ENCODE results near the gene PIK3C2A.

Gene PIK3C2A

DNA sequence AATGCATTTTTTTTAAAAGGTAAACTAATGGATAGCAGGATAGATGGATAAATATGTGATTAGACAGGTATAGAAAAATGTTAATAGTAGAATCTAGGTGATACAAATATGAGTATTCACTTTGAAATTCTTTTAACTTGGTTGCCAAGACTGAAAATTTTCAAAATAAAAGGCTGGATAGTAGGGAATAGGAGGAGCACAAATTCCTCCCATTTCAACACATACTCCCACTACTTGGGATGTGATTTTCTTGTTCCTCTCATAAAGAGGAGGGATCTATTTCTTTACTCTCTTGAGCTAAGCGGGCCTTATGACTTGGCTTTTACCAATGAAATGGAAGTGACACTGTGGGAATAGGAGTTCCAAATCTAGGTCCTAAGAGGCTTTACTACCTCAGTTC, 35.9 kb downstream of the PIK3C2A start:
- TF ChIP-seq SUZ12 (IDR thresholded peaks at IDR 0.05) (no peak), CTBP1 (IDR thresholded peaks at IDR 0.05; ENCODE audit: borderline replicate concordance) (no peak), LEF1 (IDR thresholded peaks at IDR 0.05; ENCODE audit: borderline replicate concordance) (no peak), FOXM1 (IDR thresholded peaks at IDR 0.05; ENCODE audit: borderline replicate concordance) (no peak), FOXK2 (IDR thresholded peaks at IDR 0.05) (no peak), L3MBTL2 (conservative IDR thresholded peaks at IDR 0.05) (no peak), FOXA1 (IDR thresholded peaks at IDR 0.05) (no peak), HDGF (IDR thresholded peaks at IDR 0.05; ENCODE audit: borderline replicate concordance) (no peak), TARDBP (IDR thresholded peaks at IDR 0.05) (no peak), ELF4 (IDR thresholded peaks at IDR 0.05) (no peak), ZNF384 (IDR thresholded peaks at IDR 0.05) (no peak), BHLHE40 (IDR thresholded peaks at IDR 0.05; ENCODE audit: borderline replicate concordance) (no peak), SP1 (IDR thresholded peaks at IDR 0.05) (no peak), ARNT (IDR thresholded peaks at IDR 0.05) (no peak), NFRKB (IDR thresholded peaks at IDR 0.05) (no peak)
- TF ChIP-seq, protein P1, sequence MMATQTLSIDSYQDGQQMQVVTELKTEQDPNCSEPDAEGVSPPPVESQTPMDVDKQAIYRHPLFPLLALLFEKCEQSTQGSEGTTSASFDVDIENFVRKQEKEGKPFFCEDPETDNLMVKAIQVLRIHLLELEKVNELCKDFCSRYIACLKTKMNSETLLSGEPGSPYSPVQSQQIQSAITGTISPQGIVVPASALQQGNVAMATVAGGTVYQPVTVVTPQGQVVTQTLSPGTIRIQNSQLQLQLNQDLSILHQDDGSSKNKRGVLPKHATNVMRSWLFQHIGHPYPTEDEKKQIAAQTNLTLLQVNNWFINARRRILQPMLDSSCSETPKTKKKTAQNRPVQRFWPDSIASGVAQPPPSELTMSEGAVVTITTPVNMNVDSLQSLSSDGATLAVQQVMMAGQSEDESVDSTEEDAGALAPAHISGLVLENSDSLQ (IDR thresholded peaks at IDR 0.05): no peak
- ChIA-PET CTCF (no interaction called here), POLR2A (no interaction called here)
- no peak for DNase-seq (ENCODE audit: extremely low spot score)

DNA sequence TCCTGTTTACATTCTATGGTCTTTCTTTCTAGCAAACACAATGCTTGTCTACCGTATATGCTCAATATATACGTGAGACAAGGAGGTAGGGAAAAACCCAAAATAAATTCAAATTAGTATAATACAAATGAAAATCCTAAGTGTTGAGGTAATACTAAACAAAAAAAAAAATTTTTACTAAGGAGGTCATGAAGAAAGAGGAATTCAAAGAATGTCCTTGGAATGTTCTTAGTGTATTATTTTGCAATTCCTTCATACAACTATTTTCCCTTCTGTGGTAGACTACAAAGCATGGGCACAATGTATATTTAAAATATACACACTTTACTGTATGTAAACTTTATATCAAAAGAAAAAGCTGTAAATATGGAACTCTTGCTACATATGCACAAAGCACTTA, 36.4 kb downstream of the PIK3C2A start:
- POLR2A ChIA-PET: no interaction called here
- CTCF ChIA-PET: no interaction called here
- no peak for TF ChIP-seq FOXA1 (IDR thresholded peaks at IDR 0.05)
- no peak for TF ChIP-seq TARDBP (IDR thresholded peaks at IDR 0.05)
- no peak for TF ChIP-seq ELF4 (IDR thresholded peaks at IDR 0.05)
- TF ChIP-seq SP1 (IDR thresholded peaks at IDR 0.05): no peak
- no peak for TF ChIP-seq HDGF (IDR thresholded peaks at IDR 0.05; ENCODE audit: borderline replicate concordance)
- TF ChIP-seq SUZ12 (IDR thresholded peaks at IDR 0.05): no peak
- no peak for TF ChIP-seq NFRKB (IDR thresholded peaks at IDR 0.05)
- TF ChIP-seq ARNT (IDR thresholded peaks at IDR 0.05): no peak
- TF ChIP-seq CTBP1 (IDR thresholded peaks at IDR 0.05; ENCODE audit: borderline replicate concordance): no peak

DNA sequence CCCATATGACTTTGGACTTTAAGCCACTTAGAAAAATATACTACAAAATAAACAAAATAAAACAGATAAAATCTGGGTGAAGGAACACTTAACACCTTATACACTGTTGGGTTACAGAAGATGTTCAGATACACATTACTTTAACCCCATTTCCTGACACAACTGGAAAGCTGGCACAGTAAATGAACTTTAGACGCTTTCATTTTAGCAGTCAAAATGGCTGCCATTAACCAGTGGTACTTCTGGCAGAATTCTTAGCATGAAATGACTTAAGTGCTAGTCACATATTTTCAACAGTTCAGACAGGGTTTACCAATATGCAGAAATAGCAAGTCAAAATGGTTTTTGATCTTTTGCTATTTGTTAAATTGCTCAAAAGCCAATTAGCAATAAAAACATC, 37.9 kb downstream of the PIK3C2A start:
- no peak for DNase-seq (ENCODE audit: extremely low spot score)
- ChIA-PET POLR2A (no interaction called here), CTCF (interaction anchor here (0.7 kb wide), 1 partner anchor 146 kb away, joined by 3 read pairs; no protein-coding TSS in a partner anchor)
- TF ChIP-seq FOXA1 (IDR thresholded peaks at IDR 0.05): no peak
- no peak for TF ChIP-seq NFRKB (IDR thresholded peaks at IDR 0.05)
- no peak for TF ChIP-seq BHLHE40 (IDR thresholded peaks at IDR 0.05; ENCODE audit: borderline replicate concordance)
- no peak for TF ChIP-seq LEF1 (IDR thresholded peaks at IDR 0.05; ENCODE audit: borderline replicate concordance)
- no peak for TF ChIP-seq ZNF384 (IDR thresholded peaks at IDR 0.05)
- no peak for TF ChIP-seq SP1 (IDR thresholded peaks at IDR 0.05)
- no peak for TF ChIP-seq HDGF (IDR thresholded peaks at IDR 0.05; ENCODE audit: borderline replicate concordance)
- TF ChIP-seq CTBP1 (IDR thresholded peaks at IDR 0.05; ENCODE audit: borderline replicate concordance): no peak
- TF ChIP-seq FOXK2 (IDR thresholded peaks at IDR 0.05): no peak
- no peak for TF ChIP-seq ARNT (IDR thresholded peaks at IDR 0.05)
- no peak for TF ChIP-seq ELF4 (IDR thresholded peaks at IDR 0.05)
- no peak for TF ChIP-seq TARDBP (IDR thresholded peaks at IDR 0.05)
- TF ChIP-seq, protein P1 (IDR thresholded peaks at IDR 0.05): no peak
- no peak for TF ChIP-seq L3MBTL2 (conservative IDR thresholded peaks at IDR 0.05)

More for the DNA sequence above, 36.4 kb downstream of the PIK3C2A start:
- DNase-seq (ENCODE audit: extremely low spot score): no peak

DNA sequence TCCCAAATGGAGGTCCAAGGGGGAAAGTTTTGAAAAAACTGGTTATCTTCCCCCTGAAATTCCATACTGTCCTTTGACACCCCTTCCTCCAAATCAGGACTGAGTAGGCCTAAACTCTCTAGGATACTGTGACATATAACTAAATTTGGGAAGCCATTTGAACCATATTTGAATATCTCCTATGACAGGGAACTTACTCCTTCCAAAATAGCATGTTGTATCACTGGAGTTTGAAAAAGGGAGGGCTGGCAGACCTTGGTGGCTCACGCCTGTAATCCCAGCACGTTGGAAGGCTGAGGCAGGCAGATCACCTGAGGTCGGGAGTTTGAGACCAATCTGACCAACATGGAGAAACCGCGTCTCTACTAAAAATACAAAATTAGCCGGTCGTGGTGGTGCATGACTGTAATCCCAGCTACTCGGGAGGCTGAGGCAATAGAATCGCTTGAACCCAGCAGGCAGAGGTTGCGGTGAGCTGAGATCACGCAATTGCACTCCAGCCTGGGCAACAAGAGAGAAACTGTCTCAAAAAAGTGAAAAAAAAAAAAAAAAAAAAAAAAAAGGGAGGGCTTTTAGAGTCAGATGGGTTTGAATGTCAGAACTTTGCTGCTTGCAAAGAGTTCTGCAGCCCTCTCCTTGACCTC, 42.4 kb downstream of the PIK3C2A start:
- no peak for TF ChIP-seq LEF1 (IDR thresholded peaks at IDR 0.05; ENCODE audit: borderline replicate concordance)
- no peak for TF ChIP-seq SP1 (IDR thresholded peaks at IDR 0.05)
- no peak for TF ChIP-seq CTBP1 (IDR thresholded peaks at IDR 0.05; ENCODE audit: borderline replicate concordance)
- no peak for TF ChIP-seq ARNT (IDR thresholded peaks at IDR 0.05)
- no peak for TF ChIP-seq SUZ12 (IDR thresholded peaks at IDR 0.05)
- TF ChIP-seq FOXK2 (IDR thresholded peaks at IDR 0.05): no peak
- no peak for TF ChIP-seq BHLHE40 (IDR thresholded peaks at IDR 0.05; ENCODE audit: borderline replicate concordance)
- no peak for TF ChIP-seq TARDBP (IDR thresholded peaks at IDR 0.05)
- no peak for TF ChIP-seq NFRKB (IDR thresholded peaks at IDR 0.05)
- no peak for TF ChIP-seq HDGF (IDR thresholded peaks at IDR 0.05; ENCODE audit: borderline replicate concordance)
- TF ChIP-seq, protein P1 (IDR thresholded peaks at IDR 0.05): no peak
- no peak for TF ChIP-seq L3MBTL2 (conservative IDR thresholded peaks at IDR 0.05)
- no peak for TF ChIP-seq ELF4 (IDR thresholded peaks at IDR 0.05)
- TF ChIP-seq FOXM1 (IDR thresholded peaks at IDR 0.05; ENCODE audit: borderline replicate concordance): no peak
- no peak for TF ChIP-seq FOXA1 (IDR thresholded peaks at IDR 0.05)
- no peak for TF ChIP-seq ZNF384 (IDR thresholded peaks at IDR 0.05)
- DNase-seq (ENCODE audit: extremely low spot score): no peak
- ChIA-PET CTCF (no interaction called here), POLR2A (no interaction called here)

DNA sequence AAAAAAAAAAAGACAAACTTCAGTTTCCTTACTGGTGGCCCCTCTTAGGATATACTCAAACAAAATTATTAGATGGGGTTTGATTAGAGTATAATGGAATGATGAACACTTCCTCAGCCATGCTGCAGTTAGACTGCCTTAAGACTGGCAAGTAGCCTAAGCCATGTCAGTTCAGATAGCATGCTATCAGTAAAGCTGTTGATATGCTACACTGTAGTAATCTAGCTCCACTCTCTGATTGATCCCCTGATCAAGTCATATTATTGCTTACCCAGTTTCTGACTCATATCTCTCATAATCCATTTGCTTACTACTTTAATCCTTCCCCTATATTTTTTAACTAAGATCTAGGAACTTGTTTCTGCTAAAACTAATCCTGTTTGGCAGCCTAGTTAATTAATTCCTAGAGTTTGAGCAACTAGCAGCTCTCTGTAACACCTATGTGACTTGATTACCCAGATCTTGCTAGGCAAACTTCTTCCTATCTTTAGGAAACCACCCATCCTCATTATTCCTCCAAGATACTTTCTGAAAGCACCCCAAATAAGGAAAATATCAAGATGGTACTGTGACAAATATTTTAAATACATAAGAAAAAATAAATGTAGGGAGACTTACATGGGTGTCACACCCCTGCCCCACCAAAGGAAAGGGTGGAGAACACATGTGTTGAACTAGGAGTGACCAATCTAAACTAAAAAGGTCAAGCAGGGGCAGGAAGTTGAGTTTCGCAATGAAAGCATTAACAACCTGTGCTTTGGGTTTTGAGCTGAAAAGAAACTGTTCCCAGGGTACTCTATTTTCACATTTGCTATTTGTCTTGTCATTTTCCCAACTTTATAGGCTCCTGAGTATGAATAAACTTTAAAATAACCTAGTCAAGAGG, 43.2 kb downstream of the PIK3C2A start:
- no peak for TF ChIP-seq NFRKB (IDR thresholded peaks at IDR 0.05)
- no peak for TF ChIP-seq HDGF (IDR thresholded peaks at IDR 0.05; ENCODE audit: borderline replicate concordance)
- TF ChIP-seq ELF4 (IDR thresholded peaks at IDR 0.05): no peak
- no peak for TF ChIP-seq TARDBP (IDR thresholded peaks at IDR 0.05)
- TF ChIP-seq FOXK2 (IDR thresholded peaks at IDR 0.05): no peak
- no peak for TF ChIP-seq FOXM1 (IDR thresholded peaks at IDR 0.05; ENCODE audit: borderline replicate concordance)
- no peak for TF ChIP-seq L3MBTL2 (conservative IDR thresholded peaks at IDR 0.05)
- no peak for TF ChIP-seq FOXA1 (IDR thresholded peaks at IDR 0.05)
- no peak for TF ChIP-seq LEF1 (IDR thresholded peaks at IDR 0.05; ENCODE audit: borderline replicate concordance)
- TF ChIP-seq CTBP1 (IDR thresholded peaks at IDR 0.05; ENCODE audit: borderline replicate concordance): no peak
- TF ChIP-seq SUZ12 (IDR thresholded peaks at IDR 0.05): no peak
- TF ChIP-seq, protein P1 (IDR thresholded peaks at IDR 0.05): no peak
- no peak for TF ChIP-seq ARNT (IDR thresholded peaks at IDR 0.05)
- TF ChIP-seq SP1 (IDR thresholded peaks at IDR 0.05): no peak
- TF ChIP-seq ZNF384 (IDR thresholded peaks at IDR 0.05): no peak
- no peak for TF ChIP-seq BHLHE40 (IDR thresholded peaks at IDR 0.05; ENCODE audit: borderline replicate concordance)
- CTCF ChIA-PET: no interaction called here
- no peak for DNase-seq (ENCODE audit: extremely low spot score)
- POLR2A ChIA-PET: no interaction called here

Data from HEK293T (cell line).